Fibroblast of the aortic adventitia (primary cell): ENCODE measurements around the gene RNF19B. TPM values are rescaled to one million over a fixed set of nuclear protein-coding genes. Genes with fewer than 3 reads are reported as not detected.

Experiments
- DNase-seq: peaks from one replicate; pipeline ENCODE4 v3.0.0-alpha.2; 2010; ENCODE audit warnings: low read depth
- H3K4me3 ChIP-seq: 2 replicates; pipeline ENCODE4 v1.5.1; 2011; ENCODE audit warnings: low read depth, mild to moderate bottlenecking, control low read depth, low read length, moderate library complexity
- total RNA-seq: library from RNA; depleted of rRNA; stranded (reverse); fragments of >200 nt; gene quantifications from 2 replicates; pipeline ENCODE4 v1.2.3, GENCODE V29; 2012; ENCODE audit warnings: low replicate concordance
- TF ChIP-seq, protein P1 (sequence below): IDR thresholded peaks from 2 replicates; pipeline ENCODE4 v1.5.1; 2011; ENCODE audit warnings: mild to moderate bottlenecking, low read length, control low read depth, inconsistent platforms; ENCODE audit not compliant: insufficient read depth

Gene RNF19B
- total RNA-seq, 1 donor = 8.5 TPM

DNA sequence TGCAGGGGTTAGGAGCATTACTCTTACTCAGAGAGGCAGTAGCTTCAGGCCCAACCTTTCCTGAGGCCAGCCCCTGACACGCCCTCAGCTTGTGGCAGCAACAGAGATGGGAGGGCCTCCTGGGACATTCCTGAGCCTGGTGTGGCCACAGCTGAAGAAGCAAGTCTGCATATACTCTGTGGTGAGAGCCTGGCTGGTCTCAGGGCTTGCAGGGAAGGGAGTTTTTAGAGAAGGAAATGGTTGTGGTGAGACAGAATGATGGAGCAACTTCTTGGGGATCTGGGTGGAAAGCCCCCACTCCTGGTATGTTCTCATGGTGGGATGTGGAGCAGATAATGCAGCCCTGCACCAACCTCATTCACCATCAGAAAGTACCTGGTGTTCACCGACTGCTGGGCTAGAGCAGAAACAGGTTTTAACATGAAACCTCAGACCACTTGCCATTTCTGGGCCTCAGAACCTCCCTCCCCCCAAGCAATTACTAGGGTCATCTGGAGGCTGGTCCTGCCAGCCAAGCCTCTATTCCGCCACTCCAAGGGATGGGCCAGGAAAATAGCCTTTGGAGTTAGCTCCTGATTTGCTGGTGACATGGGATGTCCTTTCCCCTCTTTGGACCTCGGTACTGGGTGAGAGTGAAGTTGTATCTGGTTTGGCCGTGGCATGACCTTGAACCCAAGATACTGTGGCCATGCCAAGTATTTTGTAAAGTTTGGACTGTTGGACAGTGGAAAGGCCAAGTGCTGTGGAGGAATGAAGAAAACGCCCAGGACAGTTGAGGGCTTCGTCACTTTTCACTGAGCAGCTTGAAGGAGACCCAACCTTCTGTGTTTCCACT lies 28.1 kb upstream of the RNF19B start:
- TF ChIP-seq, protein P1, sequence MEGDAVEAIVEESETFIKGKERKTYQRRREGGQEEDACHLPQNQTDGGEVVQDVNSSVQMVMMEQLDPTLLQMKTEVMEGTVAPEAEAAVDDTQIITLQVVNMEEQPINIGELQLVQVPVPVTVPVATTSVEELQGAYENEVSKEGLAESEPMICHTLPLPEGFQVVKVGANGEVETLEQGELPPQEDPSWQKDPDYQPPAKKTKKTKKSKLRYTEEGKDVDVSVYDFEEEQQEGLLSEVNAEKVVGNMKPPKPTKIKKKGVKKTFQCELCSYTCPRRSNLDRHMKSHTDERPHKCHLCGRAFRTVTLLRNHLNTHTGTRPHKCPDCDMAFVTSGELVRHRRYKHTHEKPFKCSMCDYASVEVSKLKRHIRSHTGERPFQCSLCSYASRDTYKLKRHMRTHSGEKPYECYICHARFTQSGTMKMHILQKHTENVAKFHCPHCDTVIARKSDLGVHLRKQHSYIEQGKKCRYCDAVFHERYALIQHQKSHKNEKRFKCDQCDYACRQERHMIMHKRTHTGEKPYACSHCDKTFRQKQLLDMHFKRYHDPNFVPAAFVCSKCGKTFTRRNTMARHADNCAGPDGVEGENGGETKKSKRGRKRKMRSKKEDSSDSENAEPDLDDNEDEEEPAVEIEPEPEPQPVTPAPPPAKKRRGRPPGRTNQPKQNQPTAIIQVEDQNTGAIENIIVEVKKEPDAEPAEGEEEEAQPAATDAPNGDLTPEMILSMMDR = no peak
- H3K4me3 ChIP-seq = no peak overlapping the region

DNA sequence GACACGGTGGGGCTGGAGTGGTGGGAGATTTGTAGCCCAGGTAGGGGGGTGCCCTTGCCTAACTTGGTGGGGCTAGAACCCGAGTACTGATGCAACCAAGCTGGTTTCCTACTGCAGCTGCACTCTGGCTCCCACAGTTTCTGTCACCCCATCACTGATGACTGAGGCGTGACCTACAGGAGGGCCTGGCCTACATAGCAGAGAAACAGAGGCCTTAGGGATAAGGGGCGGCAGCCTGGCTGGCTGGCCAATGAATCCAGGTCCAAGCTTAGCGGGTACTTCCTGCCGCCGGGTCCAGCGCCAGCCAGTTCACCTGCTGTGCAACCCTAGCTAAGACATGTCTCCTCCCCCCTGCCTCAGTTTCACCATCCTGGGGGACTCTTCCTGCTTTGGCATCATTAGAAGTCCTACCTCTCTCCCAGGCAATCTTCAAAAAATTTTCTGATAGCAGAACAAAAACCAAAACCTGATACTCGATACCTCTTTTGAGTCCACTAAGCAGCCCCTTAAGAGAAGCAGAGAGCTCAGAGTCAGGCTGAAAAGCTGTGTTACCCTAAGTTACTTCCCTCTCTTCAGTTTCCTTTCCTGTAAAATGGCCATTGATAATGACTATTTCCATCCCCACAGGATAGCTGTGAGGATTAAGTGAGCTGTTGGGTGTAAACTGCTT lies 27.3 kb upstream of the RNF19B start:
- no peak overlapping the region for H3K4me3 ChIP-seq
- TF ChIP-seq, protein P1 = no peak
- DNase-seq = no peak

More for the DNA sequence above, 28.1 kb upstream of the RNF19B start:
- peak; percentile 97 for DNase-seq

DNA sequence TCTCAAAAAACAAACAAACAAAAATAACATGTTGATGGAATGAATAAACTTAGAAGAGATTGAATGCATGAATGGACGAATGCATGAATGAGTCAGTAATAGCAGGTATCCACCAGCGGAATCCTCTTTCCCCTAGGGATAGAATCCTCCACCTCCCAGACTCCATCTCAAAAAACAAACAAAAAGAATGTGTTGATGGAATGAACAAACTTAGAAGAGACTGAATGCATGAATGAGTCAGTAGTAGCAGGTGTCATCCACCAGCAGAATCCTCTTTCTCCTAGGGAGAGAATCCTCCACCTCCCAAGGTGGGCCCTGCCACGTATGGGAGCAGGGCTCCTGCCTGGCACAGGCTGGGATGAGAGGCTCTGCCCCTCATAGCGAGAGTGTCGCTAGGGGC lies 26.8 kb upstream of the RNF19B start:
- TF ChIP-seq, protein P1 = no peak
- DNase-seq = no peak

DNA sequence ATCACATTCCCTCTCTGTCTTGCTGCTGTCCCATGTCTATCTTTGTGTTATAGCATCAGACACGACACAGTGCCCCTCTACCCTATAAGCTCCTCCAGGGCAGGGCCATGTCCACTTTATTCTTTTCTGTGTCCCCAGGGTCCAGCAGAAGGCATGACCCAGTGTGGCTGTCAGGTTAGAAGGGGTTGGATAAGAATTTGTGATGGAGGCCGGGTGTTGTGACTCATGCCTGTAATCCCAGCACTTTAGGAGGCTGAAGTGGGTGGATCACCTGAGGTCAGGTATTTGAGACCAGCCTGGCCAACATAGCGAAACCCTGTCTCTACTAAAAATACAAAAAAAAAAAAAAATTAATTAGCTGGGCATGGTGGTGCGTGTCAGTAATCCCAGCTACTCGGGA lies 26.3 kb upstream of the RNF19B start:
- H3K4me3 ChIP-seq = no peak overlapping the region
- DNase-seq = no peak
- TF ChIP-seq, protein P1 = no peak

More for the DNA sequence above, 26.8 kb upstream of the RNF19B start:
- H3K4me3 ChIP-seq = no peak overlapping the region

DNA sequence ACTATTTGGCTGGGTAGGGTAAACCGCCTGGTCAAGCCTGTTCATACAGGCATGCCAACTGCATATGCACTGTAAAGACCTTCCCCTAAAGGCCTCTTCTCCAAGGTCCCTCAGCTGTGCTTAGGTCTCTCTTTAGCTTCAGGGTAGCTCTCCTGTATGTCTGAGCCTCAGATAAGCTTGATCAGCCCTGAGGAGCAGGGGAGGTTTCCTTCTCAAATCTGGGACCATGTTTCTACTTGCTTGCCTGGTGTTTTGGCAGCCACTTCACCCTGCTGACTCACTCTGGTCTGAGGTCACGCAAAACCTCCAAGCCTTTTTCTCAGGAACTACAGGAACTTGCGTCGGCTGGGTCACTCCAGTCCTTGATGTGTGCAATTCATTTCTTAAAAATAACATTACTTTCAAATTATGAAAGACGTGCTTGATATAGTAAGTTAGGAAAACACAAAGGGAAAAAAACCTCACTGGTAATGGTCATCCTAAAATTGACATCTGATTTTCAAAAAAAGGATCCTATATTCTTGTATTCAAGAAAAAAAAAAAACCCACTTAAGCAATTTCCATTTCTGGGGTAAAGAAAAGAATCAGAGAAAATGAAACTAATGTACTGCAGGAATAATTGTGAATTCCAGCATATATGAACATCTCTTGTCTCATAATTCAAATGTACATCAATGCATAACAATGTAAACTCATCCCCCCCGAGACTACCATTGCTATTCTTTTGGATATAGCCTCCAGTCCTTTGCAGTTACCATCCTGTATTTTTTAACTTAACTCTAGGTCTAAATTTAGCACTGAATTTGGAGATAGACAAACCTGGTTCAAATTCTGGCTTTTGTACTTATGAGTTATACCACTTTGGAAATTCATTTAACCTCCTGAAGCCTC lies 24.8 kb upstream of the RNF19B start:
- H3K4me3 ChIP-seq = no peak overlapping the region
- peak; percentile 99 for DNase-seq
- TF ChIP-seq, protein P1 = no peak

DNA sequence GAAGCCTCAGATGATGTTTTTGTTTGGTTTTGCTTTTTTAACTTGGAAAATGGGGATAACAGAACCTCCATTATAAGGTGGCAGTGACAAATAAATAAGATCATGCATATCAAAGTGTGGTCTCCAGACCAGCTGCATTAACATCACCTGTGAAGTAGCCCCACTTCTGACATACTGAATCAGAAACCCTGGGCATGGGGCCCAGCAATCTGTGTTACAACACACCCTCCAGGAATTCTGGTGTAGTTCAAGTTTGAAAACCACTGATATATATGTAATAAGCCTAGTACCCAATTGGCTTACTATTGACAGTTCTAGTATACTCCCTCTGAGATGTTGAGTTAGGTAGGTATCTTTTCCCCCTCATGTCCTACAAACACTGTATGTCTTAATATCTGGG lies 24.1 kb upstream of the RNF19B start:
- TF ChIP-seq, protein P1 = no peak
- no peak overlapping the region for H3K4me3 ChIP-seq
- DNase-seq = peak; percentile 89
